Measurements from ENCODE around the gene GNE.
"Not testable (repeated sequence)": the region's sequence is repeated elsewhere in the genome, so short reads cannot be mapped to it uniquely, and the experiment has no call there.

DNA sequence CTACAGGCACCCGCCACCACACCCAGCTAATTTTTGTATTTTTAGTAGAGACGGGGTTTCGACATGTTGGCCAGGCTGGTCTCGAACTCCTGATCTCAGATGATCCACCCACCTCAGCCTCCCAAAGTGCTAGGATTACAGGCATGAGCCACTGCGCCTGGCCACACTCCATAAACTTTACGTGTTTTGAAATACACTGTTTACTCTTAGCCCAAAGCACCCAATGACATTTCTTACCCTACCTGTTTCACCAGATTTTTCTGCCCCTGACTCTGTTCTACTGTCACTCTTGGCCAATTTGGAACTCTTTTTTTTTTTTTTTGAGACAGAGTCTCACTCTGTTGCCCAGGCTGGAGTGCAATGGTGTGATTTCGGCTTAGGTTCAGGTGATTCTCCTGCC, 15.1 kb upstream of the GNE start:
- not testable (repeated sequence) for TF ChIP-seq POLR2A (IDR thresholded peaks at IDR 0.05)
- TF ChIP-seq, protein P1, sequence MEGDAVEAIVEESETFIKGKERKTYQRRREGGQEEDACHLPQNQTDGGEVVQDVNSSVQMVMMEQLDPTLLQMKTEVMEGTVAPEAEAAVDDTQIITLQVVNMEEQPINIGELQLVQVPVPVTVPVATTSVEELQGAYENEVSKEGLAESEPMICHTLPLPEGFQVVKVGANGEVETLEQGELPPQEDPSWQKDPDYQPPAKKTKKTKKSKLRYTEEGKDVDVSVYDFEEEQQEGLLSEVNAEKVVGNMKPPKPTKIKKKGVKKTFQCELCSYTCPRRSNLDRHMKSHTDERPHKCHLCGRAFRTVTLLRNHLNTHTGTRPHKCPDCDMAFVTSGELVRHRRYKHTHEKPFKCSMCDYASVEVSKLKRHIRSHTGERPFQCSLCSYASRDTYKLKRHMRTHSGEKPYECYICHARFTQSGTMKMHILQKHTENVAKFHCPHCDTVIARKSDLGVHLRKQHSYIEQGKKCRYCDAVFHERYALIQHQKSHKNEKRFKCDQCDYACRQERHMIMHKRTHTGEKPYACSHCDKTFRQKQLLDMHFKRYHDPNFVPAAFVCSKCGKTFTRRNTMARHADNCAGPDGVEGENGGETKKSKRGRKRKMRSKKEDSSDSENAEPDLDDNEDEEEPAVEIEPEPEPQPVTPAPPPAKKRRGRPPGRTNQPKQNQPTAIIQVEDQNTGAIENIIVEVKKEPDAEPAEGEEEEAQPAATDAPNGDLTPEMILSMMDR (IDR thresholded peaks at IDR 0.05 in 4 of 5, conservative IDR thresholded peaks at IDR 0.05 in 1 of 5) = not testable (repeated sequence)
